ENCODE data around the gene RELT. TPM values are rescaled to one million over a fixed set of nuclear protein-coding genes. Genes with fewer than 3 reads are reported as not detected.
A peak's percentile ranks its signal among the peaks of the same experiment; 100 is the strongest.

RELT gene
- total RNA-seq, 1 donor = 4.0 TPM

- peak; percentile 98 for DNase-seq (ENCODE audit: insufficient read length, low spot score, missing footprints)
- peaks cover 57% of the 10 kb centered on the region for H3K79me2 ChIP-seq (ENCODE audit: insufficient read depth, low read length)
Observed at GRCh38 chr11:73376803-73377629, 817 bp downstream of the RELT start.

GRCh38 chr11:73379189-73379880 lies 3.1 kb downstream of the RELT start:
- no peak for TF ChIP-seq CTCF (IDR thresholded peaks at IDR 0.05; ENCODE audit: extremely low read depth, low read depth, low read length)
- Histone ChIP-seq H3K4me3 (ENCODE audit: insufficient read depth, low read length) (no peak overlapping the region), H3K27ac (ENCODE audit: low read depth, low read length) (peak overlapping the region; percentile 23), H3K4me2 (ENCODE audit: insufficient read depth, low read length) (no peak overlapping the region), H2AFZ (ENCODE audit: low read length) (no peak overlapping the region), H4K20me1 (ENCODE audit: insufficient read depth, low read length) (peaks cover 47% of the 10 kb centered on the region), H3K4me1 (ENCODE audit: insufficient read depth, low read length) (peaks cover 23% of the 10 kb centered on the region), H3K79me2 (ENCODE audit: insufficient read depth, low read length) (peaks cover 80% of the 10 kb centered on the region), H3K36me3 (ENCODE audit: insufficient read depth, low read length) (no peaks in the 10 kb centered on the region), H3K27me3 (ENCODE audit: insufficient read depth, low read length) (no peaks in the 10 kb centered on the region), H3K9me3 (ENCODE audit: low read depth, low read length) (no peaks in the 10 kb centered on the region)
- DNase-seq (ENCODE audit: insufficient read length, low spot score, missing footprints) = no peak

More at GRCh38 chr11:73376803-73377629, 817 bp downstream of the RELT start:
- no peaks in the 10 kb centered on the region for H3K9me3 ChIP-seq (ENCODE audit: low read depth, low read length)
- peaks cover 30% of the 10 kb centered on the region for H3K4me1 ChIP-seq (ENCODE audit: insufficient read depth, low read length)
- peaks cover 26% of the 10 kb centered on the region for H4K20me1 ChIP-seq (ENCODE audit: insufficient read depth, low read length)
- peak overlapping the region; percentile 95 for H3K4me3 ChIP-seq (ENCODE audit: insufficient read depth, low read length)
- no peaks in the 10 kb centered on the region for H3K27me3 ChIP-seq (ENCODE audit: insufficient read depth, low read length)
- TF ChIP-seq CTCF (IDR thresholded peaks at IDR 0.05; ENCODE audit: extremely low read depth, low read depth, low read length) = no peak
- peak overlapping the region; percentile 77 for H2AFZ ChIP-seq (ENCODE audit: low read length)
- H3K36me3 ChIP-seq (ENCODE audit: insufficient read depth, low read length) = no peaks in the 10 kb centered on the region
- H3K4me2 ChIP-seq (ENCODE audit: insufficient read depth, low read length) = peak overlapping the region; percentile 97
- H3K27ac ChIP-seq (ENCODE audit: low read depth, low read length) = peak overlapping the region; percentile 95

GRCh38 chr11:73380331-73380730 lies 4.1 kb downstream of the RELT start:
- H3K36me3 ChIP-seq (ENCODE audit: insufficient read depth, low read length) = no peaks in the 10 kb centered on the region
- no peak overlapping the region for H2AFZ ChIP-seq (ENCODE audit: low read length)
- no peaks in the 10 kb centered on the region for H3K9me3 ChIP-seq (ENCODE audit: low read depth, low read length)
- H3K4me2 ChIP-seq (ENCODE audit: insufficient read depth, low read length) = no peak overlapping the region
- no peak for TF ChIP-seq CTCF (IDR thresholded peaks at IDR 0.05; ENCODE audit: extremely low read depth, low read depth, low read length)
- peaks cover 51% of the 10 kb centered on the region for H4K20me1 ChIP-seq (ENCODE audit: insufficient read depth, low read length)
- no peak overlapping the region for H3K4me3 ChIP-seq (ENCODE audit: insufficient read depth, low read length)
- no peak overlapping the region for H3K27ac ChIP-seq (ENCODE audit: low read depth, low read length)
- peaks cover 23% of the 10 kb centered on the region for H3K4me1 ChIP-seq (ENCODE audit: insufficient read depth, low read length)
- H3K27me3 ChIP-seq (ENCODE audit: insufficient read depth, low read length) = no peaks in the 10 kb centered on the region
- DNase-seq (ENCODE audit: insufficient read length, low spot score, missing footprints) = no peak
- peaks cover 90% of the 10 kb centered on the region for H3K79me2 ChIP-seq (ENCODE audit: insufficient read depth, low read length)

GRCh38 chr11:73380897-73381410 lies 4.8 kb downstream of the RELT start:
- H3K27ac ChIP-seq (ENCODE audit: low read depth, low read length) = no peak overlapping the region
- no peaks in the 10 kb centered on the region for H3K9me3 ChIP-seq (ENCODE audit: low read depth, low read length)
- peaks cover 51% of the 10 kb centered on the region for H4K20me1 ChIP-seq (ENCODE audit: insufficient read depth, low read length)
- DNase-seq (ENCODE audit: insufficient read length, low spot score, missing footprints) = no peak
- no peak overlapping the region for H3K4me2 ChIP-seq (ENCODE audit: insufficient read depth, low read length)
- H3K4me1 ChIP-seq (ENCODE audit: insufficient read depth, low read length) = peaks cover 26% of the 10 kb centered on the region
- H3K4me3 ChIP-seq (ENCODE audit: insufficient read depth, low read length) = no peak overlapping the region
- no peaks in the 10 kb centered on the region for H3K36me3 ChIP-seq (ENCODE audit: insufficient read depth, low read length)
- peaks cover 96% of the 10 kb centered on the region for H3K79me2 ChIP-seq (ENCODE audit: insufficient read depth, low read length)
- H2AFZ ChIP-seq (ENCODE audit: low read length) = no peak overlapping the region
- TF ChIP-seq CTCF (IDR thresholded peaks at IDR 0.05; ENCODE audit: extremely low read depth, low read depth, low read length) = no peak
- no peaks in the 10 kb centered on the region for H3K27me3 ChIP-seq (ENCODE audit: insufficient read depth, low read length)
